ENCODE measurements around the gene TWSG1.
"Not testable (repeated sequence)": the region's sequence is repeated elsewhere in the genome, so short reads cannot be mapped to it uniquely, and the experiment has no call there.

TWSG1 gene

GRCh38 chr18:9400197-9400596 lies 65.6 kb downstream of the TWSG1 start:
- no peak for DNase-seq

DNA sequence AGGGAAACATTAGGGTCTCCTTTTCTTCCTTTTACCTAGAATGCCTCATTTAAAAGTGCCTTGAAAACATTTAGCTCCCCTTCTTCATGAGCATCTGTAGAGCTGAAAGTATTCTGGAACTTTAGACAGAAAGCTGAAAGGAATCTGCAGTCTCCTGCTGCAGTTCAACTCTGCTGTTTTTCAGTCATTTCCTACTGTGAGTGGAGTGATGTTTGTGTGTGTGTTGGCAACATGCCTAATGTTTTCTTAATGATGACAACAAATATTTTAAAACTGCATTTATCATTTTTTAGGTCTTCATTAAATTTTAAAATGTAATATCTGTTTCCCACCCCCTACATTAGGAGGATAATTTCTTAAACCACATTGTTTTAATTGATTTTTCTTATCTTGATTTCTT lies 66.6 kb downstream of the TWSG1 start:
- DNase-seq = no peak

GRCh38 chr18:9402358-9403007 lies 67.9 kb downstream of the TWSG1 start:
- not testable (repeated sequence) for DNase-seq

- DNase-seq = peak; percentile 39
Observed at GRCh38 chr18:9403795-9404564, 69.4 kb downstream of the TWSG1 start.

GRCh38 chr18:9404565-9405060 lies 70.0 kb downstream of the TWSG1 start:
- no peak for DNase-seq

- DNase-seq = no peak
Observed at GRCh38 chr18:9405130-9405529, 70.6 kb downstream of the TWSG1 start.

DNA sequence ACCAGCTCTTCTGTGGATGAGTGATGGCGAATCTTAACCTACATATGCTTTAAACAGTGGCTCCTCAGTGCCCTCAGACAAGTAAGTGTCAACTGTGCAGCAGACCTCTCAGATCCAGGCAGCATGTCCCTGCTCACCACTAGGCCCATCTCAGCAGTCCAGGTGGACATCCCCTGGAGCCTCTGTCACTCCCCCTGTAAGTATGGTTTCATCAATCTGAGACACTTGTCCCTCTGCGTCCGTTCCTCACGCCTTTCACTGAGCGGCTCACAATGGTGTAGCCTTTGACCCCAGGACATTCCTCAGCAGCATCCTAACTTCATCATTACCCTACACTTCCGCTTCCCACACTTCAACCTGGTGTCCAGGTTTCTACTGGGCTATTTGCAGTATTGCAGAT lies 71.4 kb downstream of the TWSG1 start:
- no peak for DNase-seq

DNA sequence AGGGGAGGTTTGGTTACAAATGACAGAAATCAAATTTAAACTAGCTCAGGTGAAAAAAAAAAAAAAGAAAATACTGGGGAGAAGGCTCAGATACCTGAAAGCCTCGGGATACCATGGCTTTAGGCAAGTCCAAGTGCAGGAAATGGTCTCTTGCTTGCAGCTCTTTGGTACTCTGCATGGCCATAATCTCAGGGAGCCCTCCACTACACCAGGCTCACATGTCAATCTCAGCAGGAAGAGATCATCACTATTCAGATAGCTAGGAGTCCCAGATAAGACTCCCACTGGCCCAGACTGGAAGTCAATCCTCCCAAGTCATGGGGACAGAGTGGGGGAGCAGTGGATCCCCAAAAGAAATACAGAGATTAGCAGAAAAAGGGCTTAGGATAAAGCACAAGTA lies 75.9 kb downstream of the TWSG1 start:
- DNase-seq = no peak

DNA sequence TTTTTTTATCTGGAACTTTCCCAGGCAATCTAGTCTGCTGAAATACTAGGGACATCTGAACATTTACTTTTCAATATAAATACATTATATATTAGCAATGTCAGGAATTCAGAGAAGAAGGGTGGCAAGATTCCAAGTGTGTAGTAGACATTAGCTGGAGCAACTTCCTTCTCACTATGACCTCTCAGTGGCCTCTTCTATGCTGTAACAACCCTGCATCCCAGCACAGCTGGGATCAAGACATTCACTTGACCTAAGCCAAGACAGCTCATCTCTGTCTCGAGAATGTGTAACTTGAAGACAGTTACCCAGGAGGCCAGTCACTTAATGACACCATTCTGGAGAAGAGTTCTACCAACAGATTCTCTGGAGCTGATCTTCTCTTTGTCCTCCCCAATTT lies 79.0 kb downstream of the TWSG1 start:
- peak; percentile 85 for DNase-seq

DNA sequence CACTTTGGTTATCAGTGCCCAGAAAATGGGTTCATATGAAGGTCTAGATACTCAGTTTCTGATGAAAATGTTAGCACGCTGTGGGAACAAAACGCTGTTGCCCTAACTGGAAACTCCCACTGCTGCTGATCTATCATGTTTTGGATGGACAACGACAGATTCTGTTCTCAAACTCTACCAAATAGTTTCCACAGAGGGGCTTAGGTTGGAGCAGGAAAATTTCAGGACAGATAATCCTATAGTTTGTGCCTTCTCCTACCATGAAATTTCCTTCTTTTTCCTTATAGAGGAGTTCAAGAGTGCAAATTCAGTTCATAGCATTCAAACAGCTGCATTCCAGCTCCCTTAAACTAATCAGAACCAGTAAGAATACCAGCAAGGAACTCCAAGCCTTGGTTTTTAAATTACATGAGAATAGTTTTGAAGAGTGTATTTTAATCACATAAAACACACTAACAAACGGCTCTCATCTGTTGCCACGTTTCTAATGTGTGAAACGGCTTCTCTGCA lies 82.0 kb downstream of the TWSG1 start:
- no peak for DNase-seq

- peak; percentile 69 for DNase-seq
Observed at GRCh38 chr18:9417073-9417851, 82.7 kb downstream of the TWSG1 start.

- no peak for DNase-seq
Observed at GRCh38 chr18:9418047-9418690, 83.6 kb downstream of the TWSG1 start.

- DNase-seq = peak; percentile 80
Observed at GRCh38 chr18:9419956-9420631, 85.5 kb downstream of the TWSG1 start.

DNA sequence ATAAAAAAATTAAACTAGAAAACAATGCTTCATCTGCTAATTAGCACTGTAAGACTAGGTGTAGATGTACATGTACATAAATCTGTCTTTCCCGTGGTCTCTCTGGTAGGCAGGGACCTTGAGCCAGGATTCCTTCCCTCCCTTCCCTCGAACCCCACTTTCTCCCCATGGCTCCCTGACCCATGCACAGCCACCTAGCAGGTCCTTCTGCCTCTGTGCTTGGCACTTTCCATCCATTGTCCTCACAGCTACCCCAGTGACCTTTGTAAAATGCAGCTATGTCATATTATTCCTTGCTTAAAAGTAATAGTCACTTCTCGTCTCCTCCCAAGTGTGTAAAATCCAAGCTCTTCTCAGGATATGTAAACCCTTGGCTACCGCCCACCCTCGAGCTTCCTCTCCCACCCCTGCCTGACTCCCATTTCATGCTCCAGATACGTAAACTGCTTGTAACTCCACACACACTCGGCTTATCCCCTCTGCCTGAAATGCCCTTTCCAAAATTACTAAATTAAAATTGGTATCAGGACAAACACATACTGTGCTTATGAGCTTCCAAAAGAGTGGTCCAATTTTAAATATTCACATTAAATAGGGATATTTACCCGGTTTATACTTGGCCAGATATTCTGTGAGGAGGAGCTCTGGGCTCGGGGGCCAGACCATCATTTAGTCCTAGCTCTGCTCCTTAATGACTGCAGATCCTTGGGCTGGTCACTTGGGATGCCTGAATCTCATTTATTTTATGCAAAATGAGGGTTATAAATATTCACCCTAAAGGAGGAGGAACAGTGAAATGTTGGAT lies 86.7 kb downstream of the TWSG1 start:
- DNase-seq = no peak

GRCh38 chr18:9421901-9422327 lies 87.3 kb downstream of the TWSG1 start:
- no peak for DNase-seq

- no peak for DNase-seq
Observed at GRCh38 chr18:9422816-9423519, 88.4 kb downstream of the TWSG1 start.

DNA sequence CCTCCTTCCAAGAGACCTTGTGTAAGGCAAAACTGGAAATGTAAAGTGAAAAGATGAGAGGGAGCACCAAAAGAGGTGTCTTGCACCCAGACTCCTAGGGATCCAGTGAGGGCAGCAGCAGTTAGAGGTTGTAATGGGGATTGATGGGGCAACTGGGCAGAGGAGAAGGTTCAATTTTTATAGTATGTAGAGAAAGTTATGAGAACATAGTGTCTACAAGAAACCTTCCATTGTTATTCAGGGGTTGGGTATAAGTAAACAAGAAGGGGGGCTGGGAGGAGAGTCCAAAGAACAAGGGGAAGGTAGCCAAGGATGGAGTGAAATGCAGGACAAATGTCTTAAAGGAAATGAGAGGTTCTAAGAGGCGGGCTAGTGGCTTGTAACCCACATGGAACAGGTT lies 89.1 kb downstream of the TWSG1 start:
- DNase-seq = not testable (repeated sequence)

- DNase-seq = not testable (repeated sequence)
Observed at GRCh38 chr18:9424235-9424634, 89.7 kb downstream of the TWSG1 start.

DNA sequence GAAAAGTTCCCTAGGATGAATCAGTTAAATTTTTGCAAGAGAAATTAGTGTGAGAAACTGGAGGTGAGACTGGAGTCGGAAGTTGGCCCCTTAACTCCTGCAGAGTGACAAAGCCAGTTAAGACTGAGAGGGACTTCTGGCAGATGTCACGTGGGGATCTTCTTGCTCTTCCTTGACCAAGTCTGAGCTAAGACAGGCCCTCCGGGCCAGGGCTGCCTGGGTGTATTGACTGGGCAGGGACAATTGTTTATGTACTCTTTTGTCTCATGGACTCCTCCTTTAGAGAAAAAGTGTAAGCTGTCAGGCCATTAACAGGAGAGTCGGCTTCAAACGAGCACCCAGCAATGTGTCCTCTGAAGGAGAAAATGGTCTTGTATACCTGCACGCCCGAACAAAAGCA lies 92.2 kb downstream of the TWSG1 start:
- DNase-seq = no peak

GRCh38 chr18:9428301-9428706 lies 93.7 kb downstream of the TWSG1 start:
- no peak for DNase-seq

All from EL (cell line).